GM23248 (cell line): Measurements from ENCODE around the gene ELMO1. TPM values are rescaled to one million over a fixed set of nuclear protein-coding genes. Genes with fewer than 3 reads are reported as not detected.
A peak's percentile ranks its signal among the peaks of the same experiment; 100 is the strongest.

Source experiments
- DNase-seq: peaks from one replicate; pipeline ENCODE4 v3.0.0-alpha.2; 2015
- H2AFZ ChIP-seq: fragments of 200-600 bp; sonication (generic); 2 replicates; pipeline ENCODE4 v1.6.1; 2016; ENCODE audit warnings: antibody characterized with exemption
- H3F3A ChIP-seq: fragments of 200-600 bp; sonication (generic); 2 replicates; pipeline ENCODE4 v1.6.1; 2016; ENCODE audit warnings: mild to moderate bottlenecking, antibody characterized with exemption, mixed run types; ENCODE audit not compliant: insufficient read depth
- H3K27ac ChIP-seq: fragments of 200-600 bp; sonication (generic); 2 replicates; pipeline ENCODE4 v1.5.1; 2016; ENCODE audit warnings: mild to moderate bottlenecking
- H3K27me3 ChIP-seq: fragments of 200-600 bp; sonication (generic); replicated peaks from 2 replicates; pipeline ENCODE4 v1.6.1; 2016; ENCODE audit warnings: mild to moderate bottlenecking; ENCODE audit not compliant: insufficient read depth
- H3K36me3 ChIP-seq: fragments of 200-600 bp; sonication (generic); 2 replicates; pipeline ENCODE4 v1.6.1; 2016; ENCODE audit warnings: low read depth, mild to moderate bottlenecking
- H3K4me1 ChIP-seq: fragments of 200-600 bp; sonication (generic); 2 replicates; pipeline ENCODE4 v1.6.1; 2016; ENCODE audit warnings: mild to moderate bottlenecking; ENCODE audit not compliant: insufficient read depth
- H3K4me2 ChIP-seq: fragments of 200-600 bp; sonication (generic); one replicate; pipeline ENCODE4 v1.6.1; 2016; ENCODE audit warnings: mild to moderate bottlenecking; ENCODE audit not compliant: unreplicated experiment
- H3K4me3 ChIP-seq: fragments of 200-600 bp; sonication (generic); 2 replicates; pipeline ENCODE4 v1.5.1; 2016; ENCODE audit warnings: mild to moderate bottlenecking
- H3K79me2 ChIP-seq: fragments of 200-600 bp; sonication (generic); 2 replicates; pipeline ENCODE4 v1.6.1; 2016; ENCODE audit warnings: mild to moderate bottlenecking; ENCODE audit not compliant: insufficient read depth
- H3K9ac ChIP-seq: fragments of 200-600 bp; sonication (generic); 2 replicates; pipeline ENCODE4 v1.6.1; 2016; ENCODE audit warnings: mild to moderate bottlenecking
- H3K9me2 ChIP-seq: fragments of 200-600 bp; sonication (generic); 2 replicates; pipeline ENCODE4 v1.6.1; 2016; ENCODE audit warnings: mixed run types, mild to moderate bottlenecking, moderate library complexity; ENCODE audit not compliant: insufficient read depth
- H3K9me3 ChIP-seq: fragments of 200-600 bp; sonication (generic); one replicate; pipeline ENCODE4 v1.6.1; 2017; ENCODE audit warnings: low read depth
- H4K20me1 ChIP-seq: fragments of 200-600 bp; sonication (generic); 2 replicates; pipeline ENCODE4 v1.6.0; 2016; ENCODE audit not compliant: insufficient read depth
- EZH2 ChIP-seq: fragments of 200-600 bp; sonication (generic); IDR thresholded peaks from 2 replicates; pipeline ENCODE4 v1.6.1; 2018; ENCODE audit warnings: antibody characterized with exemption, mild to moderate bottlenecking; ENCODE audit not compliant: insufficient read depth, poor library complexity, severe bottlenecking
- EZH2phosphoT487 ChIP-seq: fragments of 200-600 bp; sonication (generic); IDR thresholded peaks from 2 replicates; pipeline ENCODE4 v1.6.1; 2018; ENCODE audit warnings: antibody characterized with exemption, moderate library complexity, mild to moderate bottlenecking, low read depth; ENCODE audit not compliant: insufficient read depth
- WGBS, 2 experiments: methylation state at CpG; one replicate each; pipeline ENCODE4 v1.1.6; 2015 to 2017; ENCODE audit warnings: low lambda C conversion rate in 2 of 2, low coverage in 1 of 2; ENCODE audit errors: missing lambda C conversion rate in 2 of 2; 5-methylcytosine and 5-hydroxymethylcytosine counted together
- in situ Hi-C: fragments of 300-500 bp; cut with MboI; formaldehyde crosslinking; loops from 2 replicates; pipeline ENCODE4 v1.15.0; 2020
- polyA plus RNA-seq: library from polyadenylated mRNA; unstranded; fragments of >200 nt; fragmentation: Nextera tagmentation; extraction: Ambion mirVana; gene quantifications from 2 replicates; pipeline ENCODE4 v1.2.1, GENCODE V29; 2016
- total RNA-seq: library from RNA; depleted of rRNA; stranded (reverse); fragments of >200 nt; shearing (Covaris generic); gene quantifications from 2 replicates; pipeline ENCODE4 v1.2.3, GENCODE V29; 2014

The ELMO1 gene
- total and polyA plus RNA-seq, 2 experiments from 2014 or later, result not detected

- WGBS, 2 experiments, result 30 to 36% methylated on average over 6 of the region's 6 CpGs
- TF ChIP-seq EZH2, result no peak
- TF ChIP-seq EZH2phosphoT487, result no peak
- Histone ChIP-seq H3K4me1 (no peaks in the 10 kb centered on the region), H3K4me3 (no peak overlapping the region), H3K4me2 (no peak overlapping the region), H3K9me2 (no peaks in the 10 kb centered on the region), H4K20me1 (no peaks in the 10 kb centered on the region), H3K79me2 (no peaks in the 10 kb centered on the region), H3K36me3 (no peaks in the 10 kb centered on the region), H3K27ac (no peak overlapping the region), H3K27me3 (no peaks in the 10 kb centered on the region), H3K9ac (no peak overlapping the region), H3K9me3 (no peaks in the 10 kb centered on the region), H3F3A (no peaks in the 10 kb centered on the region), H2AFZ (no peak overlapping the region)
- DNase-seq, result peak; percentile 18
- in situ Hi-C loops, result no loop called here
These were observed 334.9 kb downstream of the ELMO1 start for GRCh38 chr7:37113661-37114355.

GRCh38 chr7:37112876-37113275 is 335.8 kb downstream of the ELMO1 start:
- no peaks in the 10 kb centered on the region for H3K9me2 ChIP-seq
- no peaks in the 10 kb centered on the region for H3F3A ChIP-seq
- no peak for TF ChIP-seq EZH2phosphoT487
- in situ Hi-C loops, result no loop called here
- H3K79me2 ChIP-seq, result no peaks in the 10 kb centered on the region
- no peak overlapping the region for H3K4me3 ChIP-seq
- H3K4me2 ChIP-seq, result no peak overlapping the region
- no peaks in the 10 kb centered on the region for H3K4me1 ChIP-seq
- no peak for DNase-seq
- WGBS, 2 experiments, result 66 to 74% methylated on average over 3 of the region's 3 CpGs
- H4K20me1 ChIP-seq, result no peaks in the 10 kb centered on the region
- no peak overlapping the region for H2AFZ ChIP-seq
- H3K9ac ChIP-seq, result no peak overlapping the region
- no peaks in the 10 kb centered on the region for H3K27me3 ChIP-seq
- H3K27ac ChIP-seq, result no peak overlapping the region
- H3K9me3 ChIP-seq, result no peaks in the 10 kb centered on the region
- H3K36me3 ChIP-seq, result no peaks in the 10 kb centered on the region

- no peak overlapping the region for H2AFZ ChIP-seq
- no peak overlapping the region for H3K9ac ChIP-seq
- H3K4me3 ChIP-seq, result no peak overlapping the region
- no peaks in the 10 kb centered on the region for H3K36me3 ChIP-seq
- no peaks in the 10 kb centered on the region for H3K79me2 ChIP-seq
- TF ChIP-seq EZH2phosphoT487 (no peak), EZH2 (no peak)
- DNase-seq, result no peak
- no peaks in the 10 kb centered on the region for H3K27me3 ChIP-seq
- H3K4me1 ChIP-seq, result no peaks in the 10 kb centered on the region
- H3K9me3 ChIP-seq, result no peaks in the 10 kb centered on the region
- H3K4me2 ChIP-seq, result no peak overlapping the region
- WGBS, 2 experiments, result 63 to 71% methylated on average over 2 of the region's 2 CpGs
- in situ Hi-C loops, result no loop called here
- H3F3A ChIP-seq, result no peaks in the 10 kb centered on the region
- no peaks in the 10 kb centered on the region for H4K20me1 ChIP-seq
- no peak overlapping the region for H3K27ac ChIP-seq
- H3K9me2 ChIP-seq, result no peaks in the 10 kb centered on the region
These were observed 336.4 kb downstream of the ELMO1 start for GRCh38 chr7:37112218-37112617.

GRCh38 chr7:37111459-37111858 is 337.2 kb downstream of the ELMO1 start:
- Histone ChIP-seq H3K27me3 (no peaks in the 10 kb centered on the region), H3K9ac (no peak overlapping the region), H3K4me2 (no peak overlapping the region), H2AFZ (no peak overlapping the region), H4K20me1 (no peaks in the 10 kb centered on the region), H3K9me2 (no peaks in the 10 kb centered on the region), H3K36me3 (no peaks in the 10 kb centered on the region), H3K27ac (no peak overlapping the region), H3K79me2 (no peaks in the 10 kb centered on the region), H3K9me3 (no peaks in the 10 kb centered on the region), H3F3A (no peaks in the 10 kb centered on the region), H3K4me3 (no peak overlapping the region), H3K4me1 (no peaks in the 10 kb centered on the region)
- WGBS, 2 experiments, result 31 to 32% methylated on average over 1 of the region's 1 CpG
- no peak for DNase-seq
- TF ChIP-seq EZH2phosphoT487 (no peak), EZH2 (no peak)
- in situ Hi-C loops, result no loop called here
